Liver (tissue), 3 donors: ENCODE measurements around the gene COQ6.

ENCODE experiments used
- CTCF ChIP-seq: fragments of 150-350 bp; IDR thresholded peaks from 2 replicates; pipeline ENCODE4 v1.5.1; 2017; ENCODE audit warnings: improper control_type of control experiment, low read depth, low read length; ENCODE audit not compliant: missing input control
- EGR1 ChIP-seq, 2 donors: IDR thresholded peaks; 2 replicates each; pipeline ENCODE4 v1.6.1; 2016 to 2018; ENCODE audit warnings: antibody characterized with exemption in 2 of 2, low read depth in 2 of 2
- FOXA1 ChIP-seq: IDR thresholded peaks from 2 replicates; pipeline ENCODE4 v1.6.1; 2016; ENCODE audit warnings: antibody characterized with exemption
- GABPA ChIP-seq, 2 donors: IDR thresholded peaks in 1 of 2; conservative IDR thresholded peaks in 1 of 2; 2 replicates each; pipeline ENCODE4 v1.6.1; 2016; ENCODE audit warnings: antibody characterized with exemption in 2 of 2, mild to moderate bottlenecking in 1 of 2, moderate library complexity in 1 of 2
- MAX ChIP-seq: IDR thresholded peaks from 2 replicates; pipeline ENCODE4 v1.6.1; 2016; ENCODE audit warnings: antibody characterized with exemption
- NR2F2 ChIP-seq: IDR thresholded peaks from 2 replicates; pipeline ENCODE4 v1.6.1; 2016; ENCODE audit warnings: antibody characterized with exemption
- RAD21 ChIP-seq, 2 donors: IDR thresholded peaks; 2 replicates each; pipeline ENCODE4 v1.6.1; 2016; ENCODE audit warnings: antibody characterized with exemption in 2 of 2, mild to moderate bottlenecking in 2 of 2
- REST ChIP-seq: IDR thresholded peaks from 2 replicates; pipeline ENCODE4 v1.6.1; 2016; ENCODE audit warnings: antibody characterized with exemption, mild to moderate bottlenecking
- YY1 ChIP-seq: IDR thresholded peaks from 2 replicates; pipeline ENCODE4 v1.6.1; 2016; ENCODE audit warnings: antibody characterized with exemption, mild to moderate bottlenecking
- donor health status: healthy.
- donor health status: healthy.

- TF ChIP-seq CTCF: no peak
- no peak for TF ChIP-seq GABPA (IDR thresholded peaks at IDR 0.05 in 1 of 2, conservative IDR thresholded peaks at IDR 0.05 in 1 of 2)
- TF ChIP-seq REST: no peak
- TF ChIP-seq MAX: no peak
- TF ChIP-seq FOXA1: no peak
- no peak for TF ChIP-seq NR2F2
- no peak for TF ChIP-seq EGR1 (IDR thresholded peaks at IDR 0.05; ENCODE audit: low read depth in 2 of 2)
- no peak for TF ChIP-seq YY1
- TF ChIP-seq RAD21 (IDR thresholded peaks at IDR 0.05): no peak
These were observed 36.8 kb upstream of the COQ6 start for GRCh38 chr14:73913256-73913655.
